ENCODE data around the gene GRAP2.

DNA sequence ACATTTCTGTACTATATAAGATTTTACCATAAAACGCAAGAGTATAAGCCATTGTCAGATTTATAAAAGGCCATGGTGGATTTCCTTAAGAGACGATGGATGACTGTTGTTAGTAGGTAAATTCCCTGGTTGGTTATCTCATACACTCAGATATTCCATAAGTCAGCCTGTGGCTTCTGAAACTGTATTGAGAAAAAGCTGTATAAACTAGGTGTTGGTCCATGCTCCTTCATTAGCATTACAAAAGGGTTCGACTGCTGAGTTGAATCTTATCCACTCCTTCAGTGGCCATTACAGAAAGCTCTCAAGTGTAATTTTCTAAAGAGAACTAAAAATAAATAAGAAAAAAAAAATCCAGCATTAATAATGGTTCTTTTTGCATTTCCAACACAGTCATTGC is 5.3 kb downstream of the GRAP2 start:
- TF ChIP-seq, protein P1, sequence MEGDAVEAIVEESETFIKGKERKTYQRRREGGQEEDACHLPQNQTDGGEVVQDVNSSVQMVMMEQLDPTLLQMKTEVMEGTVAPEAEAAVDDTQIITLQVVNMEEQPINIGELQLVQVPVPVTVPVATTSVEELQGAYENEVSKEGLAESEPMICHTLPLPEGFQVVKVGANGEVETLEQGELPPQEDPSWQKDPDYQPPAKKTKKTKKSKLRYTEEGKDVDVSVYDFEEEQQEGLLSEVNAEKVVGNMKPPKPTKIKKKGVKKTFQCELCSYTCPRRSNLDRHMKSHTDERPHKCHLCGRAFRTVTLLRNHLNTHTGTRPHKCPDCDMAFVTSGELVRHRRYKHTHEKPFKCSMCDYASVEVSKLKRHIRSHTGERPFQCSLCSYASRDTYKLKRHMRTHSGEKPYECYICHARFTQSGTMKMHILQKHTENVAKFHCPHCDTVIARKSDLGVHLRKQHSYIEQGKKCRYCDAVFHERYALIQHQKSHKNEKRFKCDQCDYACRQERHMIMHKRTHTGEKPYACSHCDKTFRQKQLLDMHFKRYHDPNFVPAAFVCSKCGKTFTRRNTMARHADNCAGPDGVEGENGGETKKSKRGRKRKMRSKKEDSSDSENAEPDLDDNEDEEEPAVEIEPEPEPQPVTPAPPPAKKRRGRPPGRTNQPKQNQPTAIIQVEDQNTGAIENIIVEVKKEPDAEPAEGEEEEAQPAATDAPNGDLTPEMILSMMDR (IDR thresholded peaks at IDR 0.05; ENCODE audit: low read length) = no peak
- no peak for TF ChIP-seq EZH2 (optimal IDR thresholded peaks at IDR 0.05; ENCODE audit: low read depth, low read length)
